Liver (tissue), 9 donors: ENCODE results near the gene ZNF426. TPM values are rescaled to one million over a fixed set of nuclear protein-coding genes. Genes with fewer than 3 reads are reported as not detected.
A peak's percentile ranks its signal among the peaks of the same experiment; 100 is the strongest.

ENCODE experiments used
- DNase-seq: peaks from one replicate; pipeline ENCODE4 v3.0.0-alpha.2; 2017; ENCODE audit warnings: low spot score
- H3K27ac ChIP-seq, 2 donors: one replicate each; pipeline ENCODE4 v1.7.0; 2013; ENCODE audit warnings: inconsistent platforms in 2 of 2, low read length in 2 of 2, control low read depth in 1 of 2, low read depth in 1 of 2, mild to moderate bottlenecking in 1 of 2
- H3K27me3 ChIP-seq, 4 donors: one replicate each; pipeline versions ENCODE4 v1.6.1 to v1.7.0; 2013; ENCODE audit warnings: low read length in 3 of 4, inconsistent platforms in 1 of 4, mild to moderate bottlenecking in 1 of 4, moderate library complexity in 1 of 4; ENCODE audit not compliant: control insufficient read depth in 4 of 4, insufficient read depth in 4 of 4
- H3K36me3 ChIP-seq, 4 donors: one replicate each; pipeline versions ENCODE4 v1.6.1 to v1.7.0; 2013; ENCODE audit warnings: low read length in 3 of 4, mild to moderate bottlenecking in 3 of 4, low read depth in 1 of 4, moderate library complexity in 1 of 4; ENCODE audit not compliant: control insufficient read depth in 4 of 4, insufficient read depth in 3 of 4
- H3K4me1 ChIP-seq, 4 donors: one replicate each; pipeline versions ENCODE4 v1.6.1 to v1.7.0; 2013; ENCODE audit warnings: low read length in 3 of 4, mild to moderate bottlenecking in 3 of 4, moderate library complexity in 1 of 4; ENCODE audit not compliant: control insufficient read depth in 4 of 4, insufficient read depth in 4 of 4
- H3K4me3 ChIP-seq, 3 donors: one replicate each; pipeline versions ENCODE4 v1.6.1 to v1.7.0; 2013; ENCODE audit warnings: low read length in 3 of 3, control low read depth in 1 of 3, low read depth in 1 of 3, mild to moderate bottlenecking in 1 of 3
- H3K9ac ChIP-seq, 2 donors: one replicate each; pipeline ENCODE4 v1.7.0; 2013; ENCODE audit warnings: low read length in 2 of 2, mild to moderate bottlenecking in 2 of 2, moderate library complexity in 2 of 2, control low read depth in 1 of 2, low read depth in 1 of 2
- H3K9me3 ChIP-seq, 4 donors: one replicate each; pipeline versions ENCODE4 v1.6.1 to v1.7.0; 2013; ENCODE audit warnings: low read length in 3 of 4; ENCODE audit not compliant: control insufficient read depth in 4 of 4
- EGR1 ChIP-seq, 2 donors: IDR thresholded peaks; 2 replicates each; pipeline ENCODE4 v1.6.1; 2016 to 2018; ENCODE audit warnings: antibody characterized with exemption in 2 of 2, low read depth in 2 of 2
- FOXA1 ChIP-seq: IDR thresholded peaks from 2 replicates; pipeline ENCODE4 v1.6.1; 2016; ENCODE audit warnings: antibody characterized with exemption
- FOXA2 ChIP-seq: IDR thresholded peaks from 2 replicates; pipeline ENCODE4 v1.6.1; 2016; ENCODE audit warnings: antibody characterized with exemption
- GABPA ChIP-seq, 2 donors: IDR thresholded peaks in 1 of 2; conservative IDR thresholded peaks in 1 of 2; 2 replicates each; pipeline ENCODE4 v1.6.1; 2016; ENCODE audit warnings: antibody characterized with exemption in 2 of 2, mild to moderate bottlenecking in 1 of 2, moderate library complexity in 1 of 2
- HNF4A ChIP-seq, 2 donors: conservative IDR thresholded peaks; 2 replicates each; pipeline ENCODE4 v1.6.1; 2016; ENCODE audit warnings: antibody characterized with exemption in 2 of 2, mild to moderate bottlenecking in 2 of 2
- HNF4G ChIP-seq: IDR thresholded peaks from 2 replicates; pipeline ENCODE4 v1.6.1; 2016; ENCODE audit warnings: antibody characterized with exemption
- JUND ChIP-seq, 2 donors: IDR thresholded peaks; 2 replicates each; pipeline ENCODE4 v1.6.1; 2016; ENCODE audit warnings: antibody characterized with exemption in 2 of 2
- NR2F2 ChIP-seq: IDR thresholded peaks from 2 replicates; pipeline ENCODE4 v1.6.1; 2016; ENCODE audit warnings: antibody characterized with exemption
- RAD21 ChIP-seq, 2 donors: IDR thresholded peaks; 2 replicates each; pipeline ENCODE4 v1.6.1; 2016; ENCODE audit warnings: antibody characterized with exemption in 2 of 2, mild to moderate bottlenecking in 2 of 2
- RXRA ChIP-seq, 2 donors: IDR thresholded peaks; 2 replicates each; pipeline ENCODE4 v1.6.1; 2017 to 2018; ENCODE audit warnings: antibody characterized with exemption in 2 of 2, mild to moderate bottlenecking in 1 of 2
- SP1 ChIP-seq: IDR thresholded peaks from 2 replicates; pipeline ENCODE4 v1.6.1; 2018; ENCODE audit warnings: antibody characterized with exemption, mild to moderate bottlenecking
- TAF1 ChIP-seq: conservative IDR thresholded peaks from 2 replicates; pipeline ENCODE4 v1.6.1; 2016; ENCODE audit warnings: antibody characterized with exemption, mild to moderate bottlenecking
- YY1 ChIP-seq: IDR thresholded peaks from 2 replicates; pipeline ENCODE4 v1.6.1; 2016; ENCODE audit warnings: antibody characterized with exemption, mild to moderate bottlenecking
- whole genome bisulfite sequencing: extraction: QIAGEN DNeasy Blood & Tissue Kit; methylation state at CpG from one replicate; pipeline ENCODE4 v1.1.7; 2013; 5-methylcytosine and 5-hydroxymethylcytosine counted together
- polyA plus RNA-seq, 2 donors: library from polyadenylated mRNA; stranded (reverse) in 1 of 2; unstranded in 1 of 2; fragments of 200-250 nt in 1 of 2; fragments of >200 nt in 1 of 2; fragmentation: Nextera tagmentation in 1 of 2; extraction: Ambion mirVana in 1 of 2; gene quantifications; one replicate each; pipeline versions ENCODE4 v1.2.1 to v1.2.3, GENCODE V29; 2013 to 2015
- total RNA-seq, 2 donors: library from RNA; depleted of rRNA; stranded (reverse); fragments of >200 nt; gene quantifications; one replicate each; pipeline ENCODE4 v1.2.3, GENCODE V29; 2014
- TF ChIP-seq, protein P1 (sequence below): fragments of 150-350 bp; IDR thresholded peaks from 2 replicates; pipeline ENCODE4 v1.5.1; 2017; ENCODE audit warnings: improper control_type of control experiment, low read depth, low read length; ENCODE audit not compliant: missing input control
- TF ChIP-seq, protein P2 (sequence below): IDR thresholded peaks from 2 replicates; pipeline ENCODE4 v1.6.1; 2016; ENCODE audit warnings: antibody characterized with exemption
- TF ChIP-seq, protein P3 (sequence below): IDR thresholded peaks from 2 replicates; pipeline ENCODE4 v1.6.1; 2016; ENCODE audit warnings: antibody characterized with exemption
- TF ChIP-seq, protein P4 (sequence below): IDR thresholded peaks from 2 replicates; pipeline ENCODE4 v1.6.1; 2016; ENCODE audit warnings: antibody characterized with exemption
- TF ChIP-seq, protein P5 (sequence below): IDR thresholded peaks from 2 replicates; pipeline ENCODE4 v1.6.1; 2016; ENCODE audit warnings: antibody characterized with exemption, mild to moderate bottlenecking
- donor health status: healthy.
- donor health status: healthy.
- donor health status: healthy.
- donor health status: healthy.
- donor health status: healthy.

The ZNF426 gene
- total and polyA plus RNA-seq, 4 donors = 0.75 to 6.8 (median 2.8) TPM

DNA sequence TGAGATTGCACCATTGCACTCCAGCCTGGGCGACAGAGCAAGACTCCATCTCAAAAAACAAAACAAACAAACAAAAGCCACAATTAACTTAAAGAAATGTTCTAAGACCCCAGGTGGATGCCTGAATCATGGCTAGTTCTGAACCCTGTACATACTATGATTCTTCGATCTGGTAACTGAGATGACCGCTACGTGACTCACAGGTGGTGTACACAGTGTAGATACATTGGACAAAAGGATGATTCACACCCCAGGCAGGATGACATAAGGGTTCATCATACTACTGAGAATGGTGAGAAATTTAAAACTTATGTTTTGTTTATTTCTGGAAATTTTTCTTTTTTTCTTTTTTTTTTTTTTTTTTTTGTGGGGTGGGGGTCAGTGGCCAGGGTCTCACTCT lies 6.5 kb downstream of the ZNF426 start (continued):
- TF ChIP-seq, protein P1, sequence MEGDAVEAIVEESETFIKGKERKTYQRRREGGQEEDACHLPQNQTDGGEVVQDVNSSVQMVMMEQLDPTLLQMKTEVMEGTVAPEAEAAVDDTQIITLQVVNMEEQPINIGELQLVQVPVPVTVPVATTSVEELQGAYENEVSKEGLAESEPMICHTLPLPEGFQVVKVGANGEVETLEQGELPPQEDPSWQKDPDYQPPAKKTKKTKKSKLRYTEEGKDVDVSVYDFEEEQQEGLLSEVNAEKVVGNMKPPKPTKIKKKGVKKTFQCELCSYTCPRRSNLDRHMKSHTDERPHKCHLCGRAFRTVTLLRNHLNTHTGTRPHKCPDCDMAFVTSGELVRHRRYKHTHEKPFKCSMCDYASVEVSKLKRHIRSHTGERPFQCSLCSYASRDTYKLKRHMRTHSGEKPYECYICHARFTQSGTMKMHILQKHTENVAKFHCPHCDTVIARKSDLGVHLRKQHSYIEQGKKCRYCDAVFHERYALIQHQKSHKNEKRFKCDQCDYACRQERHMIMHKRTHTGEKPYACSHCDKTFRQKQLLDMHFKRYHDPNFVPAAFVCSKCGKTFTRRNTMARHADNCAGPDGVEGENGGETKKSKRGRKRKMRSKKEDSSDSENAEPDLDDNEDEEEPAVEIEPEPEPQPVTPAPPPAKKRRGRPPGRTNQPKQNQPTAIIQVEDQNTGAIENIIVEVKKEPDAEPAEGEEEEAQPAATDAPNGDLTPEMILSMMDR = no peak
- TF ChIP-seq TAF1 (no peak), HNF4G (no peak), RXRA (IDR thresholded peaks at IDR 0.05) (no peak), YY1 (no peak), JUND (IDR thresholded peaks at IDR 0.05) (no peak), FOXA2 (no peak), HNF4A (conservative IDR thresholded peaks at IDR 0.05) (no peak)
- TF ChIP-seq, protein P2, sequence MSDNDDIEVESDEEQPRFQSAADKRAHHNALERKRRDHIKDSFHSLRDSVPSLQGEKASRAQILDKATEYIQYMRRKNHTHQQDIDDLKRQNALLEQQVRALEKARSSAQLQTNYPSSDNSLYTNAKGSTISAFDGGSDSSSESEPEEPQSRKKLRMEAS = no peak
- TF ChIP-seq, protein P3, sequence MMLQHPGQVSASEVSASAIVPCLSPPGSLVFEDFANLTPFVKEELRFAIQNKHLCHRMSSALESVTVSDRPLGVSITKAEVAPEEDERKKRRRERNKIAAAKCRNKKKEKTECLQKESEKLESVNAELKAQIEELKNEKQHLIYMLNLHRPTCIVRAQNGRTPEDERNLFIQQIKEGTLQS = no peak
- TF ChIP-seq, protein P4, sequence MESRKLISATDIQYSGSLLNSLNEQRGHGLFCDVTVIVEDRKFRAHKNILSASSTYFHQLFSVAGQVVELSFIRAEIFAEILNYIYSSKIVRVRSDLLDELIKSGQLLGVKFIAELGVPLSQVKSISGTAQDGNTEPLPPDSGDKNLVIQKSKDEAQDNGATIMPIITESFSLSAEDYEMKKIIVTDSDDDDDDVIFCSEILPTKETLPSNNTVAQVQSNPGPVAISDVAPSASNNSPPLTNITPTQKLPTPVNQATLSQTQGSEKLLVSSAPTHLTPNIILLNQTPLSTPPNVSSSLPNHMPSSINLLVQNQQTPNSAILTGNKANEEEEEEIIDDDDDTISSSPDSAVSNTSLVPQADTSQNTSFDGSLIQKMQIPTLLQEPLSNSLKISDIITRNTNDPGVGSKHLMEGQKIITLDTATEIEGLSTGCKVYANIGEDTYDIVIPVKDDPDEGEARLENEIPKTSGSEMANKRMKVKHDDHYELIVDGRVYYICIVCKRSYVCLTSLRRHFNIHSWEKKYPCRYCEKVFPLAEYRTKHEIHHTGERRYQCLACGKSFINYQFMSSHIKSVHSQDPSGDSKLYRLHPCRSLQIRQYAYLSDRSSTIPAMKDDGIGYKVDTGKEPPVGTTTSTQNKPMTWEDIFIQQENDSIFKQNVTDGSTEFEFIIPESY = no peak

DNA sequence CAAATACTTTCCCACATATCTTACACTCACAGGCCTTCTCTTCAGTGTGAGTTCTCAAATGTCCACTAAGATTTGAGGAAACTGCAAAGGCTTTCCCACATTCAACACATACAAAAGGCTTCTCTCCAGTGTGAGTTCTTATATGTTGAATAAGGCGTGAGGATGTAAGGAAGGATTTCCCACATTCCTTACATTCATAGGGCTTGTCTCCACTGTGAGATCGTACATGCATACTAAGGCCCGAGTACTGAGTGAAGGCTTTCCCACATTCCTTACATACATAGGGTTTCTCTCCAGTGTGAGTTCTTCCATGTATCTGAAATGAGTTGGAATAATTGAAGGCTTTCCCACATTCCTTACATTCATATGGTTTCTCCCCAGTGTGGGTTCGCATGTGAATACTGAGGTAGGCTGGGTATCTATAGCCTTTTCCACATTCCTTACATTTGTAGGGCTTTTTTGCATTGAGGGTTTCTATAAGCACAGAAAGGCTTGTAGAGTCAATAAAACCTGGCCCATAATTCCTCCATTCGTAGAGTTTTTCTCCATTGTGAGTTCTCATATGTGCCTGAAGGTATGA lies 9.6 kb downstream of the ZNF426 start:
- no peak overlapping the region for H3K9ac ChIP-seq
- no peak for DNase-seq
- H3K9me3 ChIP-seq = peaks cover 54 to 75% (median 67%) of the 10 kb centered on the region in 4 donors
- no peaks in the 10 kb centered on the region for H3K27me3 ChIP-seq
- TF ChIP-seq, protein P4 = no peak
- TF ChIP-seq, protein P1 = no peak
- no peak for TF ChIP-seq RAD21 (IDR thresholded peaks at IDR 0.05)
- no peak for TF ChIP-seq FOXA2
- TF ChIP-seq HNF4G = no peak
- TF ChIP-seq, protein P2 = no peak
- no peak for TF ChIP-seq JUND (IDR thresholded peaks at IDR 0.05)
- no peak for TF ChIP-seq HNF4A (conservative IDR thresholded peaks at IDR 0.05)
- no peak for TF ChIP-seq RXRA (IDR thresholded peaks at IDR 0.05)
- no peak for TF ChIP-seq YY1
- TF ChIP-seq FOXA1 = no peak
- TF ChIP-seq, protein P3 = no peak
- no peak for TF ChIP-seq NR2F2
- TF ChIP-seq SP1 = no peak
- TF ChIP-seq GABPA (IDR thresholded peaks at IDR 0.05 in 1 of 2, conservative IDR thresholded peaks at IDR 0.05 in 1 of 2) = no peak
- no peak for TF ChIP-seq TAF1
- TF ChIP-seq, protein P5, sequence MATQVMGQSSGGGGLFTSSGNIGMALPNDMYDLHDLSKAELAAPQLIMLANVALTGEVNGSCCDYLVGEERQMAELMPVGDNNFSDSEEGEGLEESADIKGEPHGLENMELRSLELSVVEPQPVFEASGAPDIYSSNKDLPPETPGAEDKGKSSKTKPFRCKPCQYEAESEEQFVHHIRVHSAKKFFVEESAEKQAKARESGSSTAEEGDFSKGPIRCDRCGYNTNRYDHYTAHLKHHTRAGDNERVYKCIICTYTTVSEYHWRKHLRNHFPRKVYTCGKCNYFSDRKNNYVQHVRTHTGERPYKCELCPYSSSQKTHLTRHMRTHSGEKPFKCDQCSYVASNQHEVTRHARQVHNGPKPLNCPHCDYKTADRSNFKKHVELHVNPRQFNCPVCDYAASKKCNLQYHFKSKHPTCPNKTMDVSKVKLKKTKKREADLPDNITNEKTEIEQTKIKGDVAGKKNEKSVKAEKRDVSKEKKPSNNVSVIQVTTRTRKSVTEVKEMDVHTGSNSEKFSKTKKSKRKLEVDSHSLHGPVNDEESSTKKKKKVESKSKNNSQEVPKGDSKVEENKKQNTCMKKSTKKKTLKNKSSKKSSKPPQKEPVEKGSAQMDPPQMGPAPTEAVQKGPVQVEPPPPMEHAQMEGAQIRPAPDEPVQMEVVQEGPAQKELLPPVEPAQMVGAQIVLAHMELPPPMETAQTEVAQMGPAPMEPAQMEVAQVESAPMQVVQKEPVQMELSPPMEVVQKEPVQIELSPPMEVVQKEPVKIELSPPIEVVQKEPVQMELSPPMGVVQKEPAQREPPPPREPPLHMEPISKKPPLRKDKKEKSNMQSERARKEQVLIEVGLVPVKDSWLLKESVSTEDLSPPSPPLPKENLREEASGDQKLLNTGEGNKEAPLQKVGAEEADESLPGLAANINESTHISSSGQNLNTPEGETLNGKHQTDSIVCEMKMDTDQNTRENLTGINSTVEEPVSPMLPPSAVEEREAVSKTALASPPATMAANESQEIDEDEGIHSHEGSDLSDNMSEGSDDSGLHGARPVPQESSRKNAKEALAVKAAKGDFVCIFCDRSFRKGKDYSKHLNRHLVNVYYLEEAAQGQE = no peak
- no peak for TF ChIP-seq EGR1 (IDR thresholded peaks at IDR 0.05; ENCODE audit: low read depth in 2 of 2)
- 97% methylated on average over 5 of the region's 5 CpGs for WGBS
- H3K27ac ChIP-seq = no peak overlapping the region
- peaks cover 24 to 54% (median 52%) of the 10 kb centered on the region in 4 donors for H3K36me3 ChIP-seq
- peak overlapping the region in 2 of 3 donors; percentile 38 to 65 for H3K4me3 ChIP-seq
- no peaks in the 10 kb centered on the region for H3K4me1 ChIP-seq
